NCI-H2107 (cell line): ENCODE data around the gene SMARCB1.

ENCODE experiments used
- DNase-seq: peaks from one replicate; lab custom pipeline; 2025; lab: John Stamatoyannopoulos, UW

SMARCB1 gene

DNA sequence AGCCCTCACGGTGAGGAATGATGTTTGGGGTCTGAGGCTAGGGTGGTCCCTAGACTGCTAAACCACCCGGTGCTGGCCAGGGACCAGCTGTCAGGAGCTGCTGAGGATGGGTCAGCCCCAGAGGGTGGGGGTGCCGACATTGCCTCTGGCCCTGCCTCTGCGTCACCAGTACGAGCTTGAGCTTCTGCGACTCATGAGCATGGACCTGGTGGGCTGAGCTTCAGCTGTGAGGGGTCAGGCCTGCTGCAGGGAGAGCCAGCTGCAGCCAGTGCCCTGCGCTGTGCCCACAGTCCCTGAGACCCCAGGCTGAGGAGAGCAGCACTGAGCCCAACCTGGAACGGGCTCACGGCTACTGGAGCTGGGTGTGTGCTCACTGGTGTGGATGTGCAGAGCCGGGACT is 45.0 kb downstream of the SMARCB1 start:
- DNase-seq: no peak

DNA sequence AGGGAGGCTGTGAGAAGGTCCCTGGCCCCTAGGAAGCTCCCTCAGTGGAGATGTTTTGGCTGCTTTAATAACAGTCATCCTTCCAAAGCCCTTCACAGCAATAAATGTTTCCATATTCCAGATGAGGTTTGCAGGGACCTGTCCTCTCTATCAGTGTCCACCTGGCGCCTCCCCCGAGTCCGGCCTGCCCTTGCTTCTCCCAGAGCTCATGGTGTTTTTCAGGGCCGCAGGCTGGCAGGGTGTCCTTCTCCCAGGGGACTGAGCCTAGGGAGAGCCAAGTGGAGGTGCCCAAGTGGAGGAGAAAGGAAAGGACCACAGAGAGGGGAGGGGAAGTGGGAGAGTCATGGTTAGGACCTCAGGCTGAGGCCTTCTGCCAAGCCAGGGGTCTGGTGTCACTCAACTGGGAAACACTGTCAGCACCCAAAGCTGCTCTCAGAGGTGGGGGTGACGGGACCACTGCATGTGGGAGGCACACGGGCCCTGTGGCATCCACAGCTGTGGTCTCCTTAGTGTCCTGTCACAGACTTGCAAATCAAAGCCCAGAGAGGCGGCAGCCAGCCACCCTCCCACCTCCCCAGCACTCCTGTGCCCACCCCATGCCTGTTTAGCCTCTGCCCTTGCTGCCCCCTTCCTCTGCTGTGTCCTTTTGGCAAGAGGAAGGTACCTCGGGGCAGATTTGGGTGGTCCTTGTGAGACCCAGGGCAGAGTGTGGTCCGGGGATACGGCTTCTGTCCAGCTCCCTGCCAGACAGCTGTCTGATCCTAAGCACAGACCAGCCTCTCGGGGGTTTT is 45.7 kb downstream of the SMARCB1 start:
- no peak for DNase-seq

DNA sequence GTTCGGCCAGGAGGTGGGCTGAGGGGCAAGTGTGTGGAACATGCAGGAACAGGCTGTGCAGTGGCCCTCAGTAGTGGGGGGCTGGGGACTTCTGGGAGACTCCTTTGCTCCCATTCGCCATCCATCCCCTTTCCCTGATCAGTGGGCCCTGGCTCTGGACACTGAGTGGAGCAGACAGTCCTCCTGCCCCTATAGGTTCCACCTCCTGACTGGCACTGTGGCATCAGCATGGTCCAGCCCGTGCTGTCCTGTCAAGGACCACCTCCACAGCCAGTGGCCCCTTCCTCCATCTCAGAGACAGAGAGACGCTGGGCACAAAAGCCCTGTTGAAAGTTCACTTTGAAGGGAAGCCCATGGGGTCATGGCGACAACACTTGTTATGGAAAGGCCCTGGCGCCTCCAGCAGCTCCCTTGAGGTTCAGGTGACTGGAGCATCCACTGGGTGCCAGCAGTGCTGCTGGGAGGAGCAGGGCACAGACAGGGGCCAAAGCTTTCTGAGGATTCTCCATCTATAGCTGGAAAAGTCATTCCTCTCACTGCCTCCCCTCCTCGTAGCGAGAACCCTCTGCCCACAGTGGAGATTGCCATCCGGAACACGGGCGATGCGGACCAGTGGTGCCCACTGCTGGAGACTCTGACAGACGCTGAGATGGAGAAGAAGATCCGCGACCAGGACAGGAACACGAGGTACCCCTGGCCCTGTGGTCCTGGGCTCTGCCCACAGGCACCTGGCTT is 46.4 kb downstream of the SMARCB1 start:
- DNase-seq: no peak

DNA sequence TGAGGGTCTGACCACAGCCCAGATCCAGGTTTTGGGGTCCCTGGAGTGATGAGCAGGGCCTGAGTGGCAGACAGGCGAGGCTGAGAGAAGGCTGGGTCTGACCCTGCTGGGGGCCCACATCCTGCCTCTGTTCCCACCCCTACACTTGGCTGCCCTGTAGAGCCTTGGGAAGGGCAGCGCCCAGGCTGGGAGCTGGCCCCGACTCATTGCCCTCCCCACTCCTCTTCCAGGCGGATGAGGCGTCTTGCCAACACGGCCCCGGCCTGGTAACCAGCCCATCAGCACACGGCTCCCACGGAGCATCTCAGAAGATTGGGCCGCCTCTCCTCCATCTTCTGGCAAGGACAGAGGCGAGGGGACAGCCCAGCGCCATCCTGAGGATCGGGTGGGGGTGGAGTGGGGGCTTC is 47.1 kb downstream of the SMARCB1 start:
- DNase-seq: no peak

DNA sequence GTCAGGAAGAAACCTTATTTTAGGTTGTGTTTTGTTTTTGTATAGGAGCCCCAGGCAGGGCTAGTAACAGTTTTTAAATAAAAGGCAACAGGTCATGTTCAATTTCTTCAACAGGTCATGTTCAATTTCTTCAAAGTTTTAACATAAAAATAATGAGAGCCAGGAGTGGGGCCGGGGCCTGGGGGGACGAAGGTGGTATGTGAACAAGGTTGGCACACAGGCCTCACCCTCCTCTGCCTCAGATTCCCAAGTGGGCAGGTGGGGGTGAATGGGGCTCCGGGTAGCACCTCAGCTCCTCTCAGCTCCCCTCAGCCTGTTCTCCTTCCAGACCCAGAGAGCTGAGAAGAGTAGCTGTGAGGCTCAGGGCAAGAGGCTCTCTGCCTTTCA is 47.6 kb downstream of the SMARCB1 start:
- DNase-seq: no peak

DNA sequence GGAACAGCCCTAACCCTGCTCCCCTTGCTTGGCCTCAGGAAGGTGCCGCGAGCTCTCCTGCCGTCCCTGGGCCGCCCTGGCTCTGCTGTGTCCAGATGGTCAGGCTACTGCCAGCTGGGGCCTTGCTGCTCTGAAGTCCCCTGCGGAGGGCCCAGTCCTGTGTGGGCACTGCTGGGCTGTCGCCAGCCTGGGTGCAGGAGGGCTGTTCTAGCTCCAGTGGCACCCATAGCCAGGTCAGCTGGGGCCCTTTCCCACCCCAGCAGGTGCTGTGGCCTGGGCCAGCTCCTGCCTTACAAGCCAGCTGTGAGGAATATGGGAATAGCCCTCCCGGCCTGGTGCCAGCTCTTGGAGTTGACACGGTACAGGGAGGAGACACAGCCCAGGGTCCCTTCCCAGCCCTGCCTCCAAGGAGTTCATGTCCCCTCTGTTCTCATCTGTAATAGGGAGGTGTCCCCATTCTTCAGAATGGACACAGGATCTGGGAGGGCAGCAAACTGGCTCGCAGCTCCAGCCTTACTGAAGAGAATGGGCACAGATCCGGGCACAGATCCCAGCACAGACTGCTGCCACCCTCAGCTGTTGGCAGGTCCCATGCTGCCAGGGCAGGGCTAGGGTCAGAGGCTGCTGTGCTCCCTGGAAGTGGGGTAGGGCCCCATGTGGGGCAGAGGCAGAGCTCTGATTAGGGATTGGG is 48.2 kb downstream of the SMARCB1 start:
- DNase-seq: no peak

DNA sequence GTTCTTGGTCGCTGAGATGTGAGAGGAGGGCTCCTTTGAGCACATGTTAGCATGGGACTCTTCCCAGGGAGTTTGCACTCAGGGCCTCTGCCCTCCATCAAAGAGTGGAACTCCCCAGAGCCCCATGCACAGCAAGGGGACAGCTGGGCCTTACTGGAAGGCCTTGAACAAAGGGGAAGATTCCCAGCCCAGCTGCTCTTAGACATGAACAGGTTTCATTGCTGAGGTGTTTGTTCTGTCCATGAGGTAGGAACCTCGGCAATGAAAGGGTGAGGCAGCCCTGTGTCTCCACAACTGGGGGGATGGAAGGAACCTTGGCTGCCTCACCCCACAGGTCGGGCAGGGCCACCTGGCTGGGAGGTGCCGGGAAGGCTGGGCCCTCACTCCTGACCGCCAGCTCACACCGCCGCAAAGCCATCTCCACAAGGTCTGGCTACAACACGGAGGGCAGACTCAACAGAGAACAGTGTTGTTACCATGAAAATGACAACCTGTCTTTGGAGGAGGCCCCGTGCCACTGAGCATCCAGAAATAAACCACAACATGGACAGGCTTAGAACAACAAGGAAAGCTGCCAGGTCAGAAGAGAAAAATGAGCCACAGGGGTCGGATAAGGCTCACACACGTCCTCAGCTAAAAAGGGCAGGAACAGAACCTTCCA is 48.8 kb downstream of the SMARCB1 start:
- no peak for DNase-seq

DNA sequence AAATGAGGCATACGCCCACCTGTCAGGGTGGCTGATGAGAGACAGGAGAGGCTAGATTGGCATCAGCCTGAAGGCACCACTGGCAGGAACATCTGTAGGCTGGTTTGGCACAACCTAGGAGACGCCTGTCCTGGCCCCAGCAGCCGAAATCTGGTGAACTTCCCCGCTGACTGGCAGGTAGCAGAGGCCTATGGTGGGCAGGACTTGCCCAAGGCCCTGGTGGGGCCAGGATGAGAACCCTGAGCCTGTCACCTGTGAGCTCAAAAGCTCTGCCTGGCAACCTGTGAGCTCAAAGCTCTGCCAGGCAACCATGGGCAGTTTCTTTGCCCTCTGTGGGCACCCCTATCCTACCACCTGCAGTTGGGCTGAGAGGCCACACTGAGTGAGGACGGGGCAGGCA is 49.5 kb downstream of the SMARCB1 start:
- DNase-seq: no peak

DNA sequence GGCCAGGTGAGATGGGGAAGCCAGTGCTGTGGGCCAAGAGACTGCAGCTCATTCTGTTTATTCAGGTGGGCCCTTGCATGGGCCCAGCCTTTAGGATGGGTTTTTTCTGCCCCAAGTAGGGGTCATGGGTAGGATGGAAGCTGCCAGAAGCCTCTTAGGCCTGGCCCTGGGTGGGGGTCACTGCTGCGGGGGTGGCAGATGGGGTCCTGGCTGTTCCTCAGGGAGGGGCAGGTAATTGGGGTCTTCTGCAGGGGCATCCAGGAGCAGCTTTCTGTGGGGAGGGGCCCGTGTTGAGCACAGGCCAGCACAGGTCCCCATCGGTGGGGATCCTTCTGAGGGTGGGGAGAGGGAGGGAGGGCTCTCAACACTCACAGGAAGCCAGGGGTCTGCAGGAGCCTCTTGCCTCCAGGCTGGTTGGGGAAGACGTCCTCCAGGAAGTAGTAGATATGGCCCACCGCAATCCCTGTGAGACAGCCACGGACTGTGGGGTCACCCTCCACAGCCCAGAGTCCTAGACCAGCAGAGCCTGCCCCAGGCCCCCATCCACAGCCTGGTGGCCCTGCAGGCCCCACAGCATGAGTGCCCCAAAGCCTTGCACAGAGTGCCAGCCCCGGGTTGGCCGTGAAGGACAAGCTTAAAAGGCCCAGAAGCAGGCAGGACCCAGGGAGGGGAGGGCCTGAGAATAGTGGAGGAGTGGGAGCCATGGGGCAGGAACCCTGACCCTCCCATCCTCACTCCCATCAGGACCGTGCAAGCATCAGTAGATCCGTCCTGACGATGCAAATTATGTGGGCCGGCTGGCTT is 50.1 kb downstream of the SMARCB1 start:
- DNase-seq: no peak

DNA sequence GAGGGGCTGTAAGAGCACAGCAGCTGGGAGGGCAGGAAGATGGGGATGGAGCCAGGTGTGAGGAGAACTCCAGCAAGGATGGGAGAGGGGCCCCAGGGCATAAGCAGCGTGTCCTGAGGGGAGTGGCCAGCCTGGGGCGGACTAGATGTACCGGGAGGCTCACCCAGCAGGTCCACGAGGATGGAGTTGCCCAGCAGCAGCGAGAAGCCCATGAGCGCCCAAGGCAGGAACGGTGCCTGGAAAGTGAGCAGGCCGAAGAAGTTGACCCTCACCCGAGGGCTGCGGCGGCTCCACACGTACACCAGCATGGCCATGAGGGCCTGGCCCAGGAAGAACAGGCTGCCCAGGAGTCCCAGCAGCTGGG is 50.7 kb downstream of the SMARCB1 start:
- DNase-seq: no peak

DNA sequence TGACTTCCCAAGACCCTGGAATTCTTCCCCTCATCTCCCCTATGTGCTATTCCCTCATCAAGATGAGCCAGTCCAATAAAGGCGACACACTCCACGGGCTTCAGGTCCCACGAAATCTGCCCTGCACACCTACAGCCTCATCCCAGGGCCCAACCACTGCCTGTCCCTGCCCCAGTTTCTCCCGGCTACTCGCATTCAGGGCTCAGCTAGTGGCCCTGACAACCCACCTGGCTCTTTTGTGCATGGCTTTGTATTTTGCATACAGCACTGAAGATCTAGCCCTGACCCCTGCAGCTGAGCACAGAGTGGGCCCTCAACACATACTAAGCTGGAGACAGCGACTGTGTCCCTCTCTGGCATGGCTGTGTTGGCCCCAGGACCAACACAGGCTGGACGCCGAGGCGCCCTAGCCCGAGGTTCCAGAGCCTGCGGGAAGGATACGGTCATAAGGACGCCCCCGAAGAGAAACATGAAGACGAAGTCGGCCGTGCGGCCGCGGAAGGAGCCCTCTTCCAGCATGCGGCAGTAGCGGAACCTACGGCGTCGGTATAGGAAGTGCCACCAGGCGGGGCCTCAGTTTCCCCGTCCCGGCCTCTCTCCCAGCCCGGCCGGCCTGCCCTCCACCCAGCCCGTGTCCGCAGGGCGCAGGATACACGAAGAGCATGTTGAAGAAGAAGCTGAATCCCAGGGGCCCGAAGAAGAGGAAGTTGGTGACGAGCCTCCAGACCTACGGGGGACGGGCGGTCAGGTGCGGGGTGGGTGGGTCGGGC is 51.3 kb downstream of the SMARCB1 start:
- DNase-seq: no peak

DNA sequence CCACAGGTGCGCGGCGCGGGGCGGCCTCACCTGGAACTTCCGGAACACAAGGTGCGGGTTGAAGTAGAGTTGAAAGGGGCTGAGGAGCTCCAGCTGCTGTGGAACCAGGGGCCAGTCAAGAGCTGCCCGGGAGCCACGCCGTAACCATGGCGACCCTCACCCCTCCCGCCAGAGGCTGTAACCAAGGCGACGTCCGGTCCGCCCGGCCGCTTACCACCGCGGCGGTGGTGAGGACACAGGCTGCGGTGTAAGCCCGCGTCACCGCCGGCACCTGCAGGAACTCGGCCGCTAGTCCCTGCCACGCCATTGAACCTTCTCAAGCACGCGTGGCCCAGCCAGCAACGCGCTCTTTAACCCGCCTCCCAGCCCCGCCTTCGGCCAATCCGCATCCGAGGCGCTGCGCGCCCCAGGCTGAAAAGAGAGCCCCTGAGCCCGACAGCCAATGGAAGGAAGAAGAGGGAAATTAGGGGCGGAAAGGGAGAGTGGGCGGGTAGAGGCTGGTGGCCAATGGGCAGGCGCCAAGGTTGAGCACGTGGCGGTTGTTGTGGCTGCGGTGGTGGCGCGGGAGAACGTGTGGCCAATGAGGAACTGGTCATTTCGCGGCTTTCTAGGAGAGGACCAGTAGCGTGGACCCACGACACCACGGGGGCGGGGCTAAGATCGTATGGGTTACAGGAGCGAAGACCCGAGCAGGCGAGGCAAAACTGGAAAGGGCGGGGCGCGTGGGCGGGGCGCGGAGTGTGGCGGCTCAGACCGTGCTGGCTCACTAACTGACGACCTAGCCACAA is 52.1 kb downstream of the SMARCB1 start, which contains the start of gene DERL3:
DERL3 (minus strand) TSS at position 326 of the 788 bp plus-strand sequence; CDS start at position 307, 19 bp downstream.
- peak; percentile 87 for DNase-seq

DNA sequence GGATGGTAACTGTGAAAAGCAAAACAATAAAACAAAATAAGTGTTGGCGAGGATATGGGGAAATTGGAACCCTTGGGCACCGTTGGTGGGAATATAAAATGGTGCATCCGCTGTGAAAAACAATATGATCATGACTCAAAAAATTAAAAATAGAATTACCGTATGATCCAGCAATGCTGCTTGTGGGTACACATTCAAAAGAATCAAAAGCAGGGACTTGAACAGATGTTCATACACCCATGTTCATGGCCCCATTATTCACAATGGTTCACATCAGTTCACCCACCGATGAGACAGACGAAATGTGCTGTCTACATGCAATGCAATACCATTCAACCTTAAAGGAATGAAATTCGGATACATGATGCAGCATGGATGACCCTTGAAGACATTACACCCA is 53.3 kb downstream of the SMARCB1 start:
- DNase-seq: no peak

DNA sequence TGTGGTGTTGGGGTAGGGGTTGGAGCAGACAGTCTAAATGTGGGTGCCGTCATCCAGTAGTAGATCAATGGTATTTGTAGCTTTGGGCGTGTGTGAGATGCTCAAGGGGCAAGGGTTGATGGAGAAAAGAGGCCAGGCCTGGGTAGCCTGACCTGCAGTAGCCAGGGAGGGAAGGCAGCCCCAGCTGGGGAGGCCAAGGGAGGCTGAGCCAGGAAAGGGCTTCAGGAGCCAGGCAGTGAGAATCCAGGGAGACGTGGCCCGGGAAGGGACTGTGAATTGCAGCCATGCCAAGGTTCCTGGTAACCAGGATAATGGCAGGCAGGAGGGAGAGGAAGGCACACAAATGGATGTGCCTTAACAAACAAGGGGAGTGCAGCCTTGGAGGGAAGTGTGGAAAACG is 54.5 kb downstream of the SMARCB1 start:
- DNase-seq: no peak

DNA sequence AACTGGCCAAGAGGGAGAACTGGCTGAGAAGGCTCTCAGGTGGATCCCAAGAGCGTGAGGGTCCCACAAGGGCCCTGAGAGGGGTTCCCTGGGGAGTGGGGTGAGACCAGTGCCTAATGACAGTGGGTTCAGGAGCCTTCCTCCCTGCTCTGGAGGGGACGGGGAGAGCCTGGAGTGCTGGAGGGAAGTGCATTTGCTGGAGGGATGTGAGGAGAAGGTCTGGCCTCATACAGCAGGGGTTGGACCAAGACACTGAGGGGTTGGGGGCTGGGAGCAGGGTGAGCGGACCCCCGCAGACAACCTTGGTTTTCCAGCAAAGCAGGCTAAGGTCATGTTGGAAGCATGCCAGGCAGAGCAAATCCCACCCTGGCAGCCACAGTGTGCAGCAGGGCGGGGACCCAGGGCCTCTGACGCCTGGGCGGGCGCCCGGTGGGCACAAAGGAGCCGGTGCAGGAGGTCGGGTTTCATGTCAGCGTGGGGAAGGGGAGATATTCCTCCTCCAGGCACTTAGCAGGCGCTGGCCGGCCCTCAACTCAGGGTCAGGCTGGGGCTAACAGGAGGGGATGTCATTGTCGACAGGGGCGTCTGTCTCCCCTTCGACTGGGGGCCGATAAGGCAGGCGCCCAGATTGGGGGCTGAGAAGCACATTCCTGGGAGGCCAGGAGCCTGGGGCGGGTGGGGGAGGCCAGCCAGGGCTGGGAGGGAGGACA is 55.1 kb downstream of the SMARCB1 start:
- DNase-seq: no peak

DNA sequence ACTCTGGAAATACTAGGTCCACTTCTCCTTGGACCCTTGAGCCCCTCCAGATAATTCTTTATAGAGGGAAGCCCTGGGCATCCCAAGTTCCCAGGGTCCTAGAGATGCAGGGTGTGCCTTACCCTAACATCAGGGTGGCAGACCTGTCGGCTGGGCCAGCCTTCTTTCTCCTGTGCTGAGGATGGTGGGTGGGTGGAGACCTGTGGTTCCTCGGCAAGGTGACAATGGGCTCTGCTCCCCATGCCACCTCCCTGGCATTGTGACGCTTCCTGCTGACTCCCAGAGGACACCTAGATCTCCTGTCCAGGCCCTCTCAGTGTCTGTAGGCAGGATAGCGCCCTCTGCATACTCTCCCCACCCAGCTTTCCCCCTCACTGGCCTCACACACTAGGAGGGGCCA is 55.8 kb downstream of the SMARCB1 start:
- DNase-seq: no peak

DNA sequence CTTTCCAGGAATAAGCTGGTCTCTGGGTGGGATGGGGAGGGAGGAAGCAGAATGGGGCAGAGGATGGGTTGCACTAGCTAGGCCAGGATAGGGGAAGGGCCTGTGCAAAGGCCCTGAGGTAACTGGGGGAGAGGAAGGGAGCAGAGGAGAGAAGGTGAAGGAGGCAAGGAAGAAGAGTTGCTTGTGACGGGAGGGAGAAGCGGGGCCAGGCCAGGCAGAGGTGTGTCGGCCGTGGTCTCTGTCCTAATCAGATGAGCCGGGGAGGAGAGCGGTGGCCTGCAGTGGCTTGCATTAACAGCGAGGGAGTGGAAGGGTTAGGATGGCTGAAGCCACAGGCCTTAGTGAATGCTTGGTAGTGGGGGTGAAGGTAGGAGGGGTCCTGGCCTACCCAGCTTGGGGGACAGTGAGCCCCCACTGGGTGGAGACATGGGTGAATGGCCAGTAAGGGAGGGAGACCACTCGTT is 58.0 kb downstream of the SMARCB1 start:
- DNase-seq: no peak

DNA sequence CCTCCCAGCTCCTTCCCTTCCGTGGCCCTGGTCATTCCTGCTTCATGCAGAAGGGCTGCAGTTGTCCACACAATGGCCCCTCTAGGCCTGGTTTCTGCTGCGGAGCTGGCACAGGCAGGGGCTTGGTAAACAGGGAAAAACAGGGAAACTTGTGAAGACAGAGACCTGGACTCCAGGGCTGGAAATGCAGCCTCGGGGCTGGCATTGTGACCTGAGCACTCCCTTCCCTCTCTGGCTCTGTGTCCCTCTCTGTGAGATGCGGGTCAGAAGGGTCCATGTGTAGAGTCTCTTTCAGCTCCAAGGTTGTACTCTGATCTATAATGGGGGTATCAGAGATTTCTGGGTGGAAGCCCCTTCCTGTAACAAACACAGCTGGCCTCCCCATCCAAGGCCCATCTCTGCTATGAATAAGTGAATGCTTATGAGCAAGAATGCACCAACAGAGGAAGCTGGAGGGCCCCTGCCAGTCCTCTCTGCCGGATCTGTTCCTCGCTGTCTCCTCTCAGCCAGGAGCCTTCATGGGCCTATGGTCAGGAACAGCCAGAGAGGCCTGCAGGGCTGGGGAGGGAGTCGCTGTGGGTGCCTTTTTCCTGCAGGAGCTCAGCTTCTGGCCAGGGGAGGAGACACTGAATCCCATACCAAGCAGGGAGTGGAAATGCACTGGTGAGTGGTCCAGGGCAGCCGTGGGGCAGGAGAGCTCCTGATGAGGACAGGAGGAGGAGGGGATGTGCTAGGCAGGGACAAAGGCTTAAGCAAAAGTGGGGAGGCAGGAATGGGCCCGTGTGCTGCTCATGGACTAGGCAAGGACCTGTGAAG is 58.7 kb downstream of the SMARCB1 start:
- no peak for DNase-seq
